Ectodermal cell (in vitro differentiated cells): ENCODE results near the gene RPL13.

Experiments
- H3K27ac ChIP-seq: 2 replicates; pipeline ENCODE4 v1.7.0; 2013; ENCODE audit warnings: mild to moderate bottlenecking, low read depth, low read length; ENCODE audit not compliant: insufficient read depth, poor library complexity, severe bottlenecking
- H3K27me3 ChIP-seq: 2 replicates; pipeline ENCODE4 v1.7.0; 2013; ENCODE audit warnings: mild to moderate bottlenecking, low read length; ENCODE audit not compliant: insufficient read depth, control insufficient read depth, poor library complexity, severe bottlenecking
- H3K36me3 ChIP-seq: one replicate; pipeline ENCODE4 v1.7.0; 2013; ENCODE audit warnings: low read length; ENCODE audit not compliant: control insufficient read depth, insufficient read depth
- H3K4me1 ChIP-seq: one replicate; pipeline ENCODE4 v1.7.0; 2013; ENCODE audit warnings: low read length; ENCODE audit not compliant: control insufficient read depth, insufficient read depth
- H3K4me3 ChIP-seq: 2 replicates; pipeline ENCODE4 v1.7.0; 2013; ENCODE audit warnings: low read depth, low read length, control low read depth; ENCODE audit not compliant: insufficient read depth
- H3K9me3 ChIP-seq: 2 replicates; pipeline ENCODE4 v1.7.0; 2013; ENCODE audit warnings: mild to moderate bottlenecking, low read length, moderate library complexity; ENCODE audit not compliant: control insufficient read depth
- WGBS, 2 experiments: methylation state at CpG; one replicate each; pipeline ENCODE4 v1.1.7; 2013; ENCODE audit warnings: missing lambda C conversion rate in 2 of 2; 5-methylcytosine and 5-hydroxymethylcytosine counted together

The RPL13 gene

GRCh38 chr16:89605186-89605970 is 44.9 kb downstream of the RPL13 start:
- Histone ChIP-seq H3K27me3 (no peaks in the 10 kb centered on the region), H3K4me1 (peaks cover 16% of the 10 kb centered on the region), H3K4me3 (no peak overlapping the region), H3K27ac (no peak overlapping the region), H3K9me3 (no peaks in the 10 kb centered on the region), H3K36me3 (no peaks in the 10 kb centered on the region)
- WGBS, 2 experiments, result 92 to 93% methylated on average over 34 of the region's 34 CpGs

DNA sequence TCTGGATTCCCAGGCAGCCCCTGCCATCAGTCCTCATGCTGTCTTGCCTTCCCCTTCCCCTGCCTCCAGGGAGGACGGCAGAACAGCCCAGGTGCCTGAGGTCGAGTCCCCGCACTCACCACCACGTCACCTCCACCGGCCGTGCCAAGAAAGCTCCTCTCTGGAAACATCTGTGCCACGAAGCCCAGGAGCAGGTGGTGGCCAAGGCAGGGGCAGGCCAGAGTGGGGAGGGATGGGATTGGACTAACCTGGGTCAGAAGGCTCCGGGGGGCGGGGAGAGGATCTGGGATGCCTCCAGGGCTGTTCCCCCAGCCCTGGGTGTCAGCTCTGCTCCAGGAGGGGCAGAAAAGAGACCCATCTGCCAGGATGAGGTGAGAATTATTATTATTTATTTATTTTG is 45.5 kb downstream of the RPL13 start:
- H3K9me3 ChIP-seq, result no peaks in the 10 kb centered on the region
- 90 to 92% methylated on average over 9 of the region's 9 CpGs for WGBS, 2 experiments
- no peaks in the 10 kb centered on the region for H3K27me3 ChIP-seq
- H3K36me3 ChIP-seq, result no peaks in the 10 kb centered on the region
- H3K4me1 ChIP-seq, result peaks cover 16% of the 10 kb centered on the region
- no peak overlapping the region for H3K27ac ChIP-seq
- no peak overlapping the region for H3K4me3 ChIP-seq

GRCh38 chr16:89607453-89607852 is 47.0 kb downstream of the RPL13 start:
- 92% methylated on average over 9 of the region's 9 CpGs for WGBS, 2 experiments
- no peak overlapping the region for H3K27ac ChIP-seq
- no peaks in the 10 kb centered on the region for H3K36me3 ChIP-seq
- peaks cover 8% of the 10 kb centered on the region for H3K4me1 ChIP-seq
- no peaks in the 10 kb centered on the region for H3K9me3 ChIP-seq
- no peaks in the 10 kb centered on the region for H3K27me3 ChIP-seq
- no peak overlapping the region for H3K4me3 ChIP-seq

DNA sequence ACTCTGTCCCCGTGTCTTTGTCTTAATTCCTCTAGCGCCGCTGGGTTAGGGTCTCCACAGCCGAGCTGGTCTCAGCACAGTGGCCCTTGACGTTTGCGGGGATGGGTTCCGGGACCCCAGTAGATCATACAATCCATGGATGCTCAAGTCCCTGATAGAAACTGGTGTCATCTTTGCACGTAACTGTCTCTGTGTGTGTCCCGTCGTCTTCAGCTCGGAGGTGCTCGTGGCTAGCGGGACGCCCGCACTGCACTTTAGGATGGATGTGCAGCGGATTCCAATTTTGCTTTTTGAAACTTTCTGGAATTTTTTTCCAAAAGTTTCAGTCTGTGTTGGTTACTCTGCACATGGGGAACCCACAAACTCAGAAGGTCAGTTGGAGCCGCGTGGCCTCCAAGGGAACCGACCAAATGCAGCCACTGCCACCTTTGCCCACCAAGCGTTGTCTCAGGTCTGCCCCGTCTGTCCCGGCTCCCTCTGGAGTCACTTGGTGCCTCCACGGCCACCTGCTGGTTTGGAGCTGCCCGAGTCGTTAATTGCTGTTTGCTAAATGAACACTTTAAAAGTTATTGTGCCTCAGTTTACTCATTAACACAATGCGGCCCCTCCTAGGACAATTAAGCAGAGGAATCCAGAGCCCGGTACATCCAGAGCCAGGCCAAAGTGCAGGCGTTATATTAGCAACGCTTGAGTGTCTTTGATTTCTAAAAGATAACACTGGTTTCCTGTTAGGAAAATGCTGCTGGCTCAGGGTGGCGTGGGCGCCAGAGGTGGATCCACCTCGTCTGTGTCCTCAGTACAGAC is 47.7 kb downstream of the RPL13 start:
- Histone ChIP-seq H3K27ac (no peak overlapping the region), H3K36me3 (no peaks in the 10 kb centered on the region), H3K9me3 (no peaks in the 10 kb centered on the region), H3K27me3 (no peaks in the 10 kb centered on the region), H3K4me3 (no peak overlapping the region), H3K4me1 (peaks cover 1% of the 10 kb centered on the region)
- 92 to 93% methylated on average over 32 of the region's 32 CpGs for WGBS, 2 experiments

- WGBS, 2 experiments, result 90 to 91% methylated on average over 1 of the region's 1 CpG
- Histone ChIP-seq H3K27ac (no peak overlapping the region), H3K4me3 (no peak overlapping the region), H3K4me1 (no peaks in the 10 kb centered on the region), H3K27me3 (no peaks in the 10 kb centered on the region), H3K36me3 (no peaks in the 10 kb centered on the region), H3K9me3 (no peaks in the 10 kb centered on the region)
These were observed 49.6 kb downstream of the RPL13 start for GRCh38 chr16:89610108-89610453.

GRCh38 chr16:89612415-89613166 is 52.1 kb downstream of the RPL13 start:
- Histone ChIP-seq H3K27ac (no peak overlapping the region), H3K4me3 (no peak overlapping the region), H3K4me1 (no peaks in the 10 kb centered on the region), H3K27me3 (no peaks in the 10 kb centered on the region), H3K9me3 (no peaks in the 10 kb centered on the region), H3K36me3 (no peaks in the 10 kb centered on the region)
- WGBS, 2 experiments, result 91 to 92% methylated on average over 20 of the region's 20 CpGs

DNA sequence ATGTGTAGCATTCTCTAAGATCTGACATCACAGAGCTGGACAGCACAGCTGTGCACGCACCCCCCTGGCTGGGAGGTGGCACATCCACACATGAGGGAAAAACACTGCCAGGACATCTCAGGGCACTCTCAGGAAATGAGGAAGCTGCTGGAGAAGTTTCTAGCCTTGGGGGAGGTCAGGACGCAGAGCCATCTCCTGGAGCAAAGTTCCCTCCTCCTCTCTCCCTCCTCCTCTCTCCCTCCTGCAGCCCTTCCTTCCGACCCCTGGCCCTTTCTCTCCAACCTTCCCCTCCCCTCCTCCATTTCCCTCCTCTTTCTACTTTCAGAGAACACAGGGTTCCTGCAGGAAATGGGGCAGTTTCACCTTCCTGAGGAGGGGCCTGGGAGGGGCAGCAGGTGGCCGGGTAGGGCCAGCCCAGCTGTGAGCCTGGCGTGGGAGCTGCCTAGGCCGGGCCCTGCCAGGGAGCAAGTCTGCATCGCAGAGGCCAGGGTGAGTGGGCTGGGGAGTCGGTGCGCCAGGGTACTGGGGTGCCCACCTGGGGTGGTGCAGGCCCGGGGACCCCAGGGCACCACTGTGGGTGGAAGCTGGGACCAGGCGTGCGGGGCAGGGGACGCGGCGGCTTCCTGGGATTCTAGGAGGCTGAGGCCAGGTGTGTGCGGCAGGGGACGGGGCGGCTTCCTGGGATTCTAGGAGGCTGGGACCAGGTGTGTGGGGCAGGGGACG is 52.9 kb downstream of the RPL13 start, which contains the start of gene DPEP1:
DPEP1 (plus strand) TSS at position 412 of the 723 bp plus-strand sequence. CDS start 16,769 bp downstream, outside the sequence.
- H3K4me1 ChIP-seq, result no peaks in the 10 kb centered on the region
- H3K27me3 ChIP-seq, result no peaks in the 10 kb centered on the region
- H3K9me3 ChIP-seq, result no peaks in the 10 kb centered on the region
- no peak within 1 kb of the TSS for H3K27ac ChIP-seq
- H3K36me3 ChIP-seq, result no peaks in the 10 kb centered on the region
- WGBS, 2 experiments, result 84% methylated on average over 19 of the region's 19 CpGs
- no peak within 1 kb of the TSS for H3K4me3 ChIP-seq

DNA sequence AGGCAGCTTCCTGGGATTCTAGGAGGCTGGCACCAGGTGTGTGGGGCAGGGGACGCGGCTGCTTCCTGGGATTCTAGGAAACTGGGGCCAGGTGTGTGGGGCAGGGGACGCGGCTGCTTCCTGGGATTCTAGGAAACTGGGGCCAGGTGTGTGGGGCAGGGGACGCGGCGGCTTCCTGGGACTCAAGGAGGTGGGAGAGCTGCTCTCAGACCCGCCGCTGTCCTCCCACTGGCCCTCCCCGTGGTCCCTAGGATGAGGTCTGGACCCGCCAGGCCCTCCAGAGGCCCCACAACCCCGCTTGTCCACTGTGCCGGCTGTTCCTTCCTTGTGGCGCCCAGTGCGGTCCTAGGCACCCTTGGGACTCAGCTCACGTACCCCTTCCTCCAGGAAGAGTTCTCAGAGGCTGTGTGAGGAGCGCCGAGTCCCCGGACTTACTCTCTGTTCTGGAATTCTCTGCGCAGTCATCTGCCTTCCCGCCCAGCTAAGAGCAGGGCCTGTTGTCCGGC is 53.5 kb downstream of the RPL13 start:
- H3K9me3 ChIP-seq, result no peaks in the 10 kb centered on the region
- no peak overlapping the region for H3K4me3 ChIP-seq
- no peaks in the 10 kb centered on the region for H3K27me3 ChIP-seq
- H3K36me3 ChIP-seq, result no peaks in the 10 kb centered on the region
- 92 to 94% methylated on average over 22 of the region's 22 CpGs for WGBS, 2 experiments
- no peak overlapping the region for H3K27ac ChIP-seq
- no peaks in the 10 kb centered on the region for H3K4me1 ChIP-seq
